ENCODE data around the gene SLC7A9.

SLC7A9 gene

GRCh38 chr19:32877977-32878745 is 8.6 kb upstream of the SLC7A9 start:
- Histone ChIP-seq H3K27ac (no peak overlapping the region), H3K36me3 (ENCODE audit: insufficient read depth, low read length) (no peaks in the 10 kb centered on the region), H3K9ac (ENCODE audit: insufficient read length) (no peak overlapping the region), H3K9me3 (ENCODE audit: low read depth, low read length) (no peaks in the 10 kb centered on the region), H3K4me3 (no peak overlapping the region)
- DNase-seq (ENCODE audit: low read depth, low spot score): no peak
- TF ChIP-seq POLR2AphosphoS5 (IDR thresholded peaks at IDR 0.05; ENCODE audit: borderline replicate concordance, low read depth, low read length) (no peak), FOXP2 (optimal IDR thresholded peaks at IDR 0.05; ENCODE audit: control extremely low read depth, extremely low read length, insufficient read depth) (no peak), EZH2 (IDR thresholded peaks at IDR 0.05) (no peak)

GRCh38 chr19:32877323-32877912 is 7.9 kb upstream of the SLC7A9 start:
- Histone ChIP-seq H3K4me3 (no peak overlapping the region), H3K36me3 (ENCODE audit: insufficient read depth, low read length) (no peaks in the 10 kb centered on the region), H3K9ac (ENCODE audit: insufficient read length) (no peak overlapping the region), H3K9me3 (ENCODE audit: low read depth, low read length) (no peaks in the 10 kb centered on the region), H3K27ac (no peak overlapping the region)
- no peak for DNase-seq (ENCODE audit: low read depth, low spot score)
- TF ChIP-seq POLR2AphosphoS5 (IDR thresholded peaks at IDR 0.05; ENCODE audit: borderline replicate concordance, low read depth, low read length): no peak
- no peak for TF ChIP-seq FOXP2 (optimal IDR thresholded peaks at IDR 0.05; ENCODE audit: control extremely low read depth, extremely low read length, insufficient read depth)
- no peak for TF ChIP-seq EZH2 (IDR thresholded peaks at IDR 0.05)

- Histone ChIP-seq H3K27ac (no peak overlapping the region), H3K4me3 (no peak overlapping the region), H3K9me3 (ENCODE audit: low read depth, low read length) (no peaks in the 10 kb centered on the region), H3K36me3 (ENCODE audit: insufficient read depth, low read length) (no peaks in the 10 kb centered on the region), H3K9ac (ENCODE audit: insufficient read length) (no peak overlapping the region)
- TF ChIP-seq FOXP2 (optimal IDR thresholded peaks at IDR 0.05; ENCODE audit: control extremely low read depth, extremely low read length, insufficient read depth) (no peak), POLR2AphosphoS5 (IDR thresholded peaks at IDR 0.05; ENCODE audit: borderline replicate concordance, low read depth, low read length) (no peak), EZH2 (IDR thresholded peaks at IDR 0.05) (no peak)
- no peak for DNase-seq (ENCODE audit: low read depth, low spot score)
Observed at GRCh38 chr19:32876919-32877285, 7.3 kb upstream of the SLC7A9 start.

- Histone ChIP-seq H3K36me3 (ENCODE audit: insufficient read depth, low read length) (no peaks in the 10 kb centered on the region), H3K9me3 (ENCODE audit: low read depth, low read length) (no peaks in the 10 kb centered on the region), H3K4me3 (no peak overlapping the region), H3K9ac (ENCODE audit: insufficient read length) (no peak overlapping the region), H3K27ac (no peak overlapping the region)
- TF ChIP-seq FOXP2 (optimal IDR thresholded peaks at IDR 0.05; ENCODE audit: control extremely low read depth, extremely low read length, insufficient read depth) (no peak), POLR2AphosphoS5 (IDR thresholded peaks at IDR 0.05; ENCODE audit: borderline replicate concordance, low read depth, low read length) (no peak), EZH2 (IDR thresholded peaks at IDR 0.05) (no peak)
- DNase-seq (ENCODE audit: low read depth, low spot score): no peak
Observed at GRCh38 chr19:32876236-32876918, 6.8 kb upstream of the SLC7A9 start.

- DNase-seq (ENCODE audit: low read depth, low spot score): no peak
- TF ChIP-seq POLR2AphosphoS5 (IDR thresholded peaks at IDR 0.05; ENCODE audit: borderline replicate concordance, low read depth, low read length): no peak
Observed at GRCh38 chr19:32875428-32875827, 5.9 kb upstream of the SLC7A9 start.

GRCh38 chr19:32874605-32875004 is 5.0 kb upstream of the SLC7A9 start:
- H3K36me3 ChIP-seq (ENCODE audit: insufficient read depth, low read length): no peaks in the 10 kb centered on the region
- H3K9me3 ChIP-seq (ENCODE audit: low read depth, low read length): no peaks in the 10 kb centered on the region
- no peak for DNase-seq (ENCODE audit: low read depth, low spot score)
- H3K4me3 ChIP-seq: no peak overlapping the region
- no peak overlapping the region for H3K27ac ChIP-seq
- no peak for TF ChIP-seq POLR2AphosphoS5 (IDR thresholded peaks at IDR 0.05; ENCODE audit: borderline replicate concordance, low read depth, low read length)
- no peak for TF ChIP-seq FOXP2 (optimal IDR thresholded peaks at IDR 0.05; ENCODE audit: control extremely low read depth, extremely low read length, insufficient read depth)
- no peak for TF ChIP-seq EZH2 (IDR thresholded peaks at IDR 0.05)
- H3K9ac ChIP-seq (ENCODE audit: insufficient read length): no peak overlapping the region

More at GRCh38 chr19:32875428-32875827, 5.9 kb upstream of the SLC7A9 start:
- no peak overlapping the region for H3K27ac ChIP-seq
- H3K36me3 ChIP-seq (ENCODE audit: insufficient read depth, low read length): no peaks in the 10 kb centered on the region
- no peak overlapping the region for H3K4me3 ChIP-seq
- no peak overlapping the region for H3K9ac ChIP-seq (ENCODE audit: insufficient read length)
- no peaks in the 10 kb centered on the region for H3K9me3 ChIP-seq (ENCODE audit: low read depth, low read length)

- DNase-seq (ENCODE audit: low read depth, low spot score): no peak
- no peaks in the 10 kb centered on the region for H3K9me3 ChIP-seq (ENCODE audit: low read depth, low read length)
- no peak overlapping the region for H3K4me3 ChIP-seq
- no peaks in the 10 kb centered on the region for H3K36me3 ChIP-seq (ENCODE audit: insufficient read depth, low read length)
- TF ChIP-seq FOXP2 (optimal IDR thresholded peaks at IDR 0.05; ENCODE audit: control extremely low read depth, extremely low read length, insufficient read depth): no peak
- no peak overlapping the region for H3K9ac ChIP-seq (ENCODE audit: insufficient read length)
- no peak overlapping the region for H3K27ac ChIP-seq
Observed at GRCh38 chr19:32873247-32873959, 3.8 kb upstream of the SLC7A9 start.

GRCh38 chr19:32872391-32872790 is 2.8 kb upstream of the SLC7A9 start:
- Histone ChIP-seq H3K4me3 (no peak overlapping the region), H3K27ac (no peak overlapping the region), H3K9ac (ENCODE audit: insufficient read length) (no peak overlapping the region), H3K36me3 (ENCODE audit: insufficient read depth, low read length) (no peaks in the 10 kb centered on the region), H3K9me3 (ENCODE audit: low read depth, low read length) (no peaks in the 10 kb centered on the region)
- TF ChIP-seq FOXP2 (optimal IDR thresholded peaks at IDR 0.05; ENCODE audit: control extremely low read depth, extremely low read length, insufficient read depth) (no peak), EZH2 (IDR thresholded peaks at IDR 0.05) (no peak), POLR2AphosphoS5 (IDR thresholded peaks at IDR 0.05; ENCODE audit: borderline replicate concordance, low read depth, low read length) (no peak)
- no peak for DNase-seq (ENCODE audit: low read depth, low spot score)

All from SK-N-MC (cell line).